ENCODE results near the gene SCNN1G.
A peak's percentile ranks its signal among the peaks of the same experiment; 100 is the strongest.

Gene SCNN1G

GRCh38 chr16:23155445-23156049 lies 27.0 kb upstream of the SCNN1G start:
- peak; percentile 11 for DNase-seq

- DNase-seq, result no peak
Measured at GRCh38 chr16:23156110-23156509, 26.4 kb upstream of the SCNN1G start.

GRCh38 chr16:23156946-23157460 lies 25.5 kb upstream of the SCNN1G start:
- DNase-seq, result no peak

GRCh38 chr16:23158114-23158513 lies 24.4 kb upstream of the SCNN1G start:
- DNase-seq, result no peak

GRCh38 chr16:23160082-23160481 lies 22.5 kb upstream of the SCNN1G start:
- no peak for DNase-seq

- no peak for DNase-seq
Measured at GRCh38 chr16:23160574-23160973, 22.0 kb upstream of the SCNN1G start.

- DNase-seq, result peak; percentile 21
Measured at GRCh38 chr16:23163921-23164320, 18.6 kb upstream of the SCNN1G start.

- DNase-seq, result no peak
Measured at GRCh38 chr16:23164736-23165135, 17.8 kb upstream of the SCNN1G start.

- no peak for DNase-seq
Measured at GRCh38 chr16:23172583-23172982, 10.0 kb upstream of the SCNN1G start.

- no peak for DNase-seq
Measured at GRCh38 chr16:23172994-23173393, 9.6 kb upstream of the SCNN1G start.

- DNase-seq, result no peak
Measured at GRCh38 chr16:23174622-23175021, 7.9 kb upstream of the SCNN1G start.

GRCh38 chr16:23175651-23176050 lies 6.9 kb upstream of the SCNN1G start:
- peak; percentile 25 for DNase-seq

- DNase-seq, result no peak
Measured at GRCh38 chr16:23181506-23181905, 1.0 kb upstream of the SCNN1G start.

- DNase-seq, result peak; percentile 55
Measured at GRCh38 chr16:23182206-23182678, 303 bp upstream of the SCNN1G start.

- DNase-seq, result no peak
Measured at GRCh38 chr16:23183543-23183862, 958 bp downstream of the SCNN1G start.

- DNase-seq, result no peak
Measured at GRCh38 chr16:23185656-23186055, 3.1 kb downstream of the SCNN1G start.

- no peak for DNase-seq
Measured at GRCh38 chr16:23186171-23186570, 3.6 kb downstream of the SCNN1G start.

- DNase-seq, result no peak
Measured at GRCh38 chr16:23187341-23187740, 4.8 kb downstream of the SCNN1G start.

- DNase-seq, result no peak
Measured at GRCh38 chr16:23188911-23189310, 6.4 kb downstream of the SCNN1G start.

- DNase-seq, result peak; percentile 18
Measured at GRCh38 chr16:23194497-23195221, 12.1 kb downstream of the SCNN1G start.

GRCh38 chr16:23195366-23195978 lies 12.9 kb downstream of the SCNN1G start:
- peak; percentile 61 for DNase-seq

- DNase-seq, result no peak
Measured at GRCh38 chr16:23196539-23196938, 14.0 kb downstream of the SCNN1G start.

GRCh38 chr16:23202166-23202565 lies 19.6 kb downstream of the SCNN1G start:
- DNase-seq, result no peak

GRCh38 chr16:23206986-23207385 lies 24.4 kb downstream of the SCNN1G start:
- no peak for DNase-seq
